NCI-H524 (cell line): ENCODE data around the gene PRUNE1.
A peak's percentile ranks its signal among the peaks of the same experiment; 100 is the strongest.

Source experiments
- DNase-seq, 2 experiments: peaks; one replicate each; lab custom pipeline; 2025; lab: John Stamatoyannopoulos, UW

The PRUNE1 gene

DNA sequence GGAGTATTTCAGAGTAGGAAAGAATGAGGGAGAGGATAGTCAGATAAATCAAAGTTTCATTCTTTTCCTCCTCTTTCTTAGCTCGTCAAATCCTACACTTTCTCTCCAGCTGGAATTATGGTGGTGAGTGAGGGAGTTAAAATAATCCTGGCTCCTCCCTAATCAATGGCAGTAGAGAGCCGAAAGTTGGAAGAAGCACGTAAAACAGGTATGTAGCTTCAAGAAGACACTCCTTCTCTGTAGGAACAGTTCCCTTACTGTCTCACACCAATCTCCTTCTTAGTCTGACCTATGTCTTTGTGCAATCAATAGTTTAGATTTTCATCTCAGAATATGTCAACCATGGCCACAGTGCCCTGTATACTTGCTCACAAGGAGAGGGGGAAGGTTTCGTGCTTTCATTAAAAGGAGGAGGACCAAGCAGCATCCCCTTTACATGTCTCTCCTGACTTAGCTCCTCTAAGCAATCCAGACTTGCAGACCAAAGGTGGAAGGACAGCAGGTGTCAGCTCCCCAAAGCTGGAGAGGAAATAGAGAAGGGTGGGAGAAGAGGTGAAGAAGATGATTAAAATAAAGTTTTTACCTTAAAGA is 2.4 kb upstream of the PRUNE1 start:
- no peak for DNase-seq

DNA sequence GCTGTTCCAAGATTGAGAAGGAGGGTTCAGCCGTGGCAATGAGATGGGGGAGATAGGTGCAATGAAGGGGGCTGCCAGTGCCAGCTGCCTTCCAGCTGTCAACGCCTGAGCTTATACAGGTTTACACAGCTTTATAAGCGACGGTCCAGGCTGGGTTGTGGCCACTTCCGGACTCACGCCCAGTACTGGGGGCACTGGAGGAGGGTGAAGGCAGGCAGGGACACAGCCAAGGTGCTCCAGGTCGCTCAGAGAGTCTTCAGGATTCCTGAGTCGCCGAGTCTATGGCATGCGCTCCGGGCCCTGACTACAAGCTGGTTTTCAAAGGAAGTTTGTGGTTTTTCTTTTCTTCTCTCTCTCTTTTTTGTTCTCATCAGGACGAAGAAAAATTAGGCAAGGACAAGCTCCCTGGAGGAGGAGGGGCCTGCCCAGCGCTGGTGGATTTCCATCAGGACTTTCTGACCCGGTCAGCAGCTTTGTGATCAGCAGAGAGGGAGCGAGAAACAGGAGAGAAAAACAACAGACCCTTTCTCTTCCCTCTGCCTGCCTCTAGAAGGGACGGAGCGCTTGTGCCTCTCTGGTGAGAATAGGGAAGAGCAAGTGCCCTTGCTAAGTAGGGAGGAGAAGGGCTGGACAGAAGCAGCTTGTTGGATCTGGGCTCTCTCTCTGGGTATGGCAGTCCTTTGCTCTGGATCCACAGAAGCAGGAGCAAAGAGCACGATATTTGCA is 1.8 kb upstream of the PRUNE1 start, which contains the start of gene MINDY1:
Gene MINDY1 (minus strand): TSS at position 576 of the 726 bp plus-strand sequence. CDS start 4,285 bp downstream, outside the sequence.
- DNase-seq, result peak; percentile 75 to 80

GRCh38 chr1:151007853-151008243 is 401 bp upstream of the PRUNE1 start:
- DNase-seq, result no peak

- no peak for DNase-seq
Observed at GRCh38 chr1:151009206-151009587, 948 bp downstream of the PRUNE1 start.

DNA sequence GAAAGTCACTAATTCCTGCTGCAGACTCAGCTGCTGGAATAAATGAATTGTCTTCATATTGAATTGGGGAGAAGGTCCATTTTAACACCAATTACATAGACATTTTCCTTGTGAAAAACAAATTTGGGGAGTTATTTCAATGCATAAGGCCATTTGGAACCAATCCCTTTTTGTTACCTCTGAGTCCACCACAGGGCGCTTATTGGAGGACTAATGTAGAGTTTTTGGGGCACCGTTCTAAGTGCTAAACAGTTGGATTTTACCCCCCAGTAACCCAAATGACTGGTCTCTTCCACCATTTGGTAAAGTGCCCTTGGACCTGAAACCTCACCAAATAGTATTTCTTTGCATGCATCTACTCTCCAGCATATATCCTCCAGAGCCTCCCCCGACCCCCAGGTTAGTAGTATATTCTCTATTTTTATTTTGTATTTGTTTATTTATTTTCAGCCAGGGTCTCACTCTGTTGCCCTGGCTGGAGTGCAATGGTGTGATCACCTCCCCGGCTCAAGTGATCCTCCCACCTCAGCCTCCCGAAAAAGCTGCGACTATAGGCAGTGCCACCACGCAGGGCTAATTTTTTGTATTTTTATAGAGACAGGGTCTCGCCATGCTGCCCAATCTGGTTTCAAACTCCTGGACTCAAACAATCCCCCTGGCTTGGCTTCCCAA is 1.6 kb downstream of the PRUNE1 start:
- DNase-seq, result no peak

DNA sequence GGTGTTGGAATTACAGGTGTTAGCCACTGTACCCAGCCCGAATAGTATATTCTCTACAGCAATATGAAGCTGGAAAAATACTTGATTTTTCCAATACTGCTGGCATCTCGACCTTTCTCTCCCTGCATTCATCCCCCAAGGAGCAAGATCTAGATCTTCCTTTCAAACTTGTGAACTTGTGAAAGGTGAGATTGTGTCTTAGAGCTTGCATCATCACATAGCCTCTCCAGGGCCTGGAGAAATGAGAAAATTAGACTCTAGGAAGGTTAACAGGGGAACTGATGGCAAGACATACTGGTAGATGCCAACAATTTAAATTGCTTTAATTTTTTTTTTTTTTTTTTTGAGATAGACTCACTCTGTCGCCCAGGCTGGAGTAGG is 2.1 kb downstream of the PRUNE1 start:
- DNase-seq, result no peak

DNA sequence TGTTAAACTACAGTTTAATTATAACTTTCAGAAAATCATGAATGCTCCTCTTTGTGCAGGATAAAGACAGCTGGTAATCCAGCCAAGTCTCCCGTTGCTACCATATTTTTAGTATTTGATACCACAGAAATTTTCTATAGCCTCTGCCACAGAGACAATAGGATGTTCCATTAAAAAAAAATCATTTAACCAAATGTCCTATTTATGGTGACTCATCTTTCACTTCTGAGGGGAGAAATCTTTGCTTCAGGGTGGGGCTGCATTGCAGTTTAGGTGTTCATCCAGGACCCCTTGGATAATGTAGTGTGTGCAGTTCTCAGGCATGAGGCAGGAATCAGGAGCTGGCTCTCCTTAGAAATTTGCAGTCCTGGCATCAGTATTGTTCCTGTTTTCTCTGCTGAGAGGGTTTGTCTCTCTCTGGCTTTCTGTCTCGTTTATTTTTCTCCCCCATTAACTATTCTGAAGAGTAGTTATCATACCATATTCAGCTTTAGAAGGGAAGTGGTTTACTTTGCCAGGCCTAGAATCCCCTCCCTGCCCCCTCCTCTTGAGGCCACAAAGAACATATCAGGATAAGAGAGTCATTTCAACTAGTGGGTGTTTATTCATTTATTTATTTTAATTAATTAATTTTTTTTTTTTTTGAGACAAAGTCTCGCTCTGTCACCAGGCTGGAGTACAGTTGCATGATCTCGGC is 3.1 kb downstream of the PRUNE1 start:
- no peak for DNase-seq

GRCh38 chr1:151012684-151013471 is 4.6 kb downstream of the PRUNE1 start:
- no peak for DNase-seq

DNA sequence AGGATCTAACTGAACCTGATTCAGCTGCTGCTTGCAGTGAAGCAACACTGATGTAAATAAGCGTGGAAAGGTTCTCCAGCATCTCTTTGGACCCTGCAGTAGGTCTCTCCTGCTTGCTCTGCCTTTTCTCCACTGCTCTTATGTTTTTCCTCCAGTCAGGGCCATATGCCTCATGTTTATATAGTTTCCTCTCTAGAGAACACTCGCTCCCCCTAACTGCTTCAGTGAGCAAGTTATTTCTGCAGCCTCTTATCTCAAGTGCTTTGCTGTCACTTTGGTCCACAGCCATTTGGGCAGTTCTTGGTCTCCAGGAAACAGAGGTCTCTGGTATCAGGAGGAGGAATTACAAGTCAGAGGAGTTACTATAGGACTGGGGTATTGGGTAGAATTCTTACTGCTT is 5.3 kb downstream of the PRUNE1 start:
- DNase-seq, result peak; percentile 43 to 78

GRCh38 chr1:151024540-151025146 is 16.4 kb downstream of the PRUNE1 start:
- peak; percentile 4 to 47 for DNase-seq

DNA sequence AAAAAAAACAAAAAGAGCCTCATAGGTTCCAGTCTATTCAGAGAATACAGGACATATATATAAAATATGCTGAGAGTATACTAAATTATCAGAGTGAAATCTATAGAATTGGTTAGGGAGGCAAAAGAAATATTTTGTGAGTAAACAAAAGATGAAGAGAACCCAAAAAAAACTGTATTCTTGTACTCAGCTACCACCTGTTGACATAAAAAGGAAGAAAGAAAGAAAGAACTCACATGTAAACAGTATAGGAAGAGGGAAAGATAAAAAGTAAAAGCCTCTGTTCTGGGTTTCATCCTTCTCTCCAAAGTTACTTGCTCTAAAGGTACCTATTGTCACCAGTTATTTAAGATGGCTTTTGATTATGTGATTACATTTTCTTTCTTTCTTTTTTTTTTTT is 18.2 kb downstream of the PRUNE1 start:
- DNase-seq, result no peak

DNA sequence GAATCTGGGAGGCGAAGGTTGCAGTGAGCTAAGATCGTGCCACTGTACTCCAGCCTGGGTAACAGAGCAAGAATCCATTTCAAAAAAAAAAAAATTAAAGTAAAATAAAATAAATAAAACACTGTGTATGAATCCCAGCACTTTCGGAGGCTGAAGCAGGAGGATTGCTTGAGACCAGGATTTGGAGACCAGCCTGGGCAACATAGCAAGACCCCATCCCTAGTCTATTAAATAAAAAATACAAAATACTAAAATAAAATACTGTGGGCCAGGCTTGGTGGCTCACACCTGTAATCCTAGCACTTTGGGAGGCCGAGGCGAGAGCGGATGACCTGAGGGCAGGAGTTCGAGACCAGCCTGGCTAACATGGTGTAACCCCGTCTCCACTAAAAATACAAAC is 23.9 kb downstream of the PRUNE1 start:
- no peak for DNase-seq

- no peak for DNase-seq
Observed at GRCh38 chr1:151035167-151035566, 26.9 kb downstream of the PRUNE1 start.

- DNase-seq, result no peak
Observed at GRCh38 chr1:151036356-151036755, 28.1 kb downstream of the PRUNE1 start, which contains the start of gene BNIPL. Gene BNIPL, plus strand, starts transcription at chr1:151036586. Its CDS starts 140 bp downstream, at chr1:151036726.

- DNase-seq, result no peak
Observed at GRCh38 chr1:151037032-151037431, 28.8 kb downstream of the PRUNE1 start.

DNA sequence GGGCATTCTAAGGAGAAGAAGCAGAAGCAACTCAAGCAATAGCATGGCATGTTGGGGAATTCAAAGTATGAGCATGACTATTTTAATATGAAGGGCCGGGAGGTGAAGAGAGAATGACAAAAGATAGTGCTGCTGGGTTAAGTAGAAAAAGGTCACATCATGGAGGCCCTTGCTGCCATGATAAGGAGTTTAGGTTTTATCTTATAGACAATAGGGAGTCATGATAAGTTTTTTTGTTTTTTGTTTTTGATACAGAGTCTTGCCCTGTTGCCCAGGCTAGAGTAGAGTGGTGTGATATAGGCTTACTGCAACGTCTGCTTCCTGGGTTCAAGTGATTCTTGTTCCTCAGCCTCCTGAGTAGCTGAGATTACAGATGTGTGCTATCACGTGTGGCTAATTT is 31.3 kb downstream of the PRUNE1 start:
- no peak for DNase-seq

- DNase-seq, result no peak
Observed at GRCh38 chr1:151043163-151043562, 34.9 kb downstream of the PRUNE1 start.

GRCh38 chr1:151047591-151047924 is 39.3 kb downstream of the PRUNE1 start, which contains the start of gene C1orf56:
Gene C1orf56, plus strand, starts transcription at chr1:151047751. Its CDS starts 97 bp downstream, at chr1:151047848.
- peak; percentile 37 to 68 for DNase-seq

GRCh38 chr1:151047925-151048644 is 39.8 kb downstream of the PRUNE1 start:
- DNase-seq, result peak; percentile 32 to 67

GRCh38 chr1:151048645-151049032 is 40.4 kb downstream of the PRUNE1 start:
- no peak for DNase-seq

GRCh38 chr1:151049458-151049857 is 41.2 kb downstream of the PRUNE1 start:
- DNase-seq, result no peak
